Stimulated activated memory B cell treated with anti-CD40 and anti-IgM and Interleukin-4, amounts not matched to agents 10 μg/mL and 1 μg/mL and 100 μg/mL, for 72 hours (primary cell): ENCODE results near the gene C4BPA.

ENCODE experiments used
- ATAC-seq: fragments of 150-1000 bp; cut with Tn5 transposase; 2 replicates; pipeline ENCODE4 v1.10.0; 2021
- H3K27ac Mint-ChIP-seq: one replicate; pipeline ENCODE4 v1.8.0; 2022; ENCODE audit warnings: mild to moderate bottlenecking, mixed read lengths
- H3K27me3 Mint-ChIP-seq: one replicate; pipeline ENCODE4 v1.8.0; 2022; ENCODE audit warnings: mixed read lengths
- H3K36me3 Mint-ChIP-seq: one replicate; pipeline ENCODE4 v1.8.0; 2022; ENCODE audit warnings: mixed read lengths
- H3K4me1 Mint-ChIP-seq: one replicate; pipeline ENCODE4 v1.8.0; 2022; ENCODE audit warnings: mixed read lengths
- H3K4me3 Mint-ChIP-seq: one replicate; pipeline ENCODE4 v1.8.0; 2022; ENCODE audit warnings: mild to moderate bottlenecking, moderate library complexity, mixed read lengths
- H3K9me3 Mint-ChIP-seq: one replicate; pipeline ENCODE4 v1.8.0; 2022; ENCODE audit warnings: mixed read lengths

C4BPA gene

GRCh38 chr1:207173396-207173795 lies 69.4 kb downstream of the C4BPA start:
- ATAC-seq, result no peak
- H3K27ac Mint-ChIP-seq, result no peak overlapping the region
- peaks cover 3% of the 10 kb centered on the region for H3K9me3 Mint-ChIP-seq
- H3K27me3 Mint-ChIP-seq, result no peaks in the 10 kb centered on the region
- H3K4me1 Mint-ChIP-seq, result peaks cover 16% of the 10 kb centered on the region
- H3K4me3 Mint-ChIP-seq, result no peak overlapping the region
- no peaks in the 10 kb centered on the region for H3K36me3 Mint-ChIP-seq

GRCh38 chr1:207174913-207175312 lies 70.9 kb downstream of the C4BPA start:
- Mint-ChIP-seq H3K27me3 (no peaks in the 10 kb centered on the region), H3K36me3 (no peaks in the 10 kb centered on the region), H3K9me3 (no peaks in the 10 kb centered on the region), H3K4me1 (peaks cover 16% of the 10 kb centered on the region), H3K27ac (no peak overlapping the region), H3K4me3 (no peak overlapping the region)
- ATAC-seq, result no peak

DNA sequence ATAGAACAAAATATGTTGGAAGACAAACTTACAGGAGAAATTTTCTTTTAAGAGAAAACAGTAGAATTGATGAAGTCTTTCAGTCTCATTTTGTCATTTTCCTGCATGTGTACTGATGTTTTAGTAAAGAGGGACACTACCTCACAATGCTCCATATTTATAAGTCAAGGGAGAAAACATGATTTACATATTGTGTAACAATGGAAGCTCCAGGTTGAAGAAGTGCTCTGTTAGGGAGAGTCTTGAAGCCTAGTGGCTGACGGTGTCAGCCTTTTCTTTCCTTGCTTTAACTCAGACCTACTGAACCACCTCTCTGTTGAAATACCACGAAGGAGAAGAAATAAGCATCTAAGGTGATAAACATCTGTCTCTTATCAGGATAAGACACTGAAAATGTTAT lies 75.0 kb downstream of the C4BPA start:
- no peak for ATAC-seq
- Mint-ChIP-seq H3K27ac (no peak overlapping the region), H3K36me3 (no peaks in the 10 kb centered on the region), H3K27me3 (no peaks in the 10 kb centered on the region), H3K9me3 (no peaks in the 10 kb centered on the region), H3K4me1 (no peaks in the 10 kb centered on the region), H3K4me3 (no peak overlapping the region)

- no peaks in the 10 kb centered on the region for H3K4me1 Mint-ChIP-seq
- H3K36me3 Mint-ChIP-seq, result no peaks in the 10 kb centered on the region
- H3K27me3 Mint-ChIP-seq, result no peaks in the 10 kb centered on the region
- H3K9me3 Mint-ChIP-seq, result no peaks in the 10 kb centered on the region
- H3K27ac Mint-ChIP-seq, result no peak overlapping the region
- ATAC-seq, result no peak
- no peak overlapping the region for H3K4me3 Mint-ChIP-seq
Measured at GRCh38 chr1:207181847-207182246, 77.8 kb downstream of the C4BPA start.

DNA sequence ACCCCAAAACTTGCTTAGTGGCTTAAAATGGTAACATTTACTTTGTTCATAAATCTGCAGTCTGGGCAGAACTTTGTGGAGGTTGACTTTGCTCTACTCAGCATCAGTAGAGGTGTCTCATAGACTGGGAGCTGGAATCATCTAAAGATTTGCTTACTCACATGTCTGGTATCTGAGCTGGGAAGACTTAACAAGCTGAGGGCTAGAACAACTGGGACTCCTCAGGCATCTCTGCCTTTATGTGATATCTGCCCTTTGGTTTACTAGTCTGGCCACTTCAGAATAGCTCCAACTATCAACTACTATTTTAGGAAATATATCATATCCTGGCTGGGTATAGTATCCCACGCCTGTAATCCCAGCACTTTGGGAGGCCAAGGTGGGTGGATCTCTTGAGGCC lies 82.5 kb downstream of the C4BPA start:
- no peak for ATAC-seq
- H3K36me3 Mint-ChIP-seq, result no peaks in the 10 kb centered on the region

DNA sequence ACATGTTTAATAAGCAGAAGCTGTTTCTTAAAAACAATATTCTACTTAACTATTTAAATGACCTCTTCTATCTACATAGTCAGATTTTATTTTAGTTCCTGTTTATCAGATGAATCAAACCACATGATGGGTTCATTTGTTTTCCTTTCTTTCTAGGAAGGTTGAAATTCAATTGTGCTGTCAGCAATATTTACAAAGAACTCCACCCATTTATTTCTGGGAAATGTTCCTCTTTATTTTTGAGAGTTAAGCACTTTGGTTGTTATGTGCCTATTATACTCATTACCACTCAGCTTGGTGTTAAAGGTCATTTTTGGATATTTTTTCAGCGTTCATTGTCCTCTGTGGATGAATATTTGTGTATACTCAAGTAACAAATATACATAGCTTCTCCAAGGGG lies 84.9 kb downstream of the C4BPA start:
- H3K4me1 Mint-ChIP-seq, result no peaks in the 10 kb centered on the region
- H3K27ac Mint-ChIP-seq, result no peak overlapping the region
- no peak overlapping the region for H3K4me3 Mint-ChIP-seq
- H3K27me3 Mint-ChIP-seq, result no peaks in the 10 kb centered on the region
- no peak for ATAC-seq
- no peaks in the 10 kb centered on the region for H3K9me3 Mint-ChIP-seq
- H3K36me3 Mint-ChIP-seq, result no peaks in the 10 kb centered on the region

More for the DNA sequence above, 82.5 kb downstream of the C4BPA start:
- Mint-ChIP-seq H3K9me3 (no peaks in the 10 kb centered on the region), H3K27me3 (no peaks in the 10 kb centered on the region), H3K27ac (no peak overlapping the region), H3K4me1 (no peaks in the 10 kb centered on the region), H3K4me3 (no peak overlapping the region)

DNA sequence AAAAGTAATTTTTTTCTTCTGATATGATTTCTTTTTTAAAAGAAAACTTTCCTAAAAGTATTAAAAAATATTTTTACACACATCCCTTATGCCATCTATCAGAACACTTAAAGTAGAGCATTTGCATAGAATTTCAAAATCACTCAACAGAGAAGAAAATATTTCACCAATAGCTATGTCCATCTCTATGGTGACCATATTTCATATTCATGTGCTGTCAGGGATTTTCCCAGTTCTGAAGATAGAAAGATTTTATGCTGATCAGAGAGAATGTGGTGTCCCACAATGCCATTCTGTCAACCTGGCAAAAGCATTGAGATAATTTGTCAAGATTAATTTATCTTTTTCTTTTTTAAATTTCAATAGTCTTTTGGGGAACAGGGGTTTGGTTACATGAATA lies 87.0 kb downstream of the C4BPA start:
- Mint-ChIP-seq H3K27me3 (peaks cover 7% of the 10 kb centered on the region), H3K4me3 (no peak overlapping the region)

GRCh38 chr1:207191776-207192175 lies 87.7 kb downstream of the C4BPA start:
- H3K36me3 Mint-ChIP-seq, result peaks cover 5% of the 10 kb centered on the region

More for the DNA sequence above, 87.0 kb downstream of the C4BPA start:
- no peaks in the 10 kb centered on the region for H3K4me1 Mint-ChIP-seq
- H3K27ac Mint-ChIP-seq, result no peak overlapping the region
- no peaks in the 10 kb centered on the region for H3K9me3 Mint-ChIP-seq
- ATAC-seq, result no peak
- peaks cover 5% of the 10 kb centered on the region for H3K36me3 Mint-ChIP-seq

DNA sequence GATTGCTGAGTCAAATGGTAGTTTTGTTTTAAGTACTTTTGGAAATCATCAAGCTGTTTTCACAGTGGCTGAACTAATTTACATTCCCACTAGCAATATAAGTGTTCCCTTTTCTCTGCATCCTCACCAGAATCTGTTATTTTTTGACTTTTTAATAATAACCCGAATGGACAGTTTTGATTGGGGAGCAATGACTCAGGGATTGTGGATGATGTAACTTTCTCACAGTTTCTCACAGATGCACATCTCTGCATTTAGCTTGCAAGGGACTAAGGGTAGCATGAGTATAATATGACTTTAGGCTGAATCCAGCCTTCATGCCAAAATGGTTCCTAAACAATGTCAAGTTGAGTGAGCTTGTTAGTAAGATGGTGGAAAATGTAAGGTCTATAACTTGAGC lies 90.2 kb downstream of the C4BPA start:
- Mint-ChIP-seq H3K27me3 (peaks cover 7% of the 10 kb centered on the region), H3K9me3 (peaks cover 4% of the 10 kb centered on the region), H3K27ac (no peak overlapping the region), H3K4me1 (no peaks in the 10 kb centered on the region), H3K36me3 (peaks cover 12% of the 10 kb centered on the region), H3K4me3 (no peak overlapping the region)
- no peak for ATAC-seq

More at GRCh38 chr1:207191776-207192175, 87.7 kb downstream of the C4BPA start:
- no peak for ATAC-seq
- H3K4me1 Mint-ChIP-seq, result no peaks in the 10 kb centered on the region
- H3K9me3 Mint-ChIP-seq, result no peaks in the 10 kb centered on the region
- no peak overlapping the region for H3K27ac Mint-ChIP-seq
- peaks cover 7% of the 10 kb centered on the region for H3K27me3 Mint-ChIP-seq
- H3K4me3 Mint-ChIP-seq, result no peak overlapping the region
